GM12801 (cell line): Measurements from ENCODE around the gene SIGLEC8.

Source experiments
- TF ChIP-seq, protein P1 (sequence below): IDR thresholded peaks from one replicate; pipeline ENCODE4 v1.5.1; 2011; ENCODE audit warnings: control low read depth; ENCODE audit not compliant: insufficient read length; ENCODE audit errors: extremely low read depth

SIGLEC8 gene

DNA sequence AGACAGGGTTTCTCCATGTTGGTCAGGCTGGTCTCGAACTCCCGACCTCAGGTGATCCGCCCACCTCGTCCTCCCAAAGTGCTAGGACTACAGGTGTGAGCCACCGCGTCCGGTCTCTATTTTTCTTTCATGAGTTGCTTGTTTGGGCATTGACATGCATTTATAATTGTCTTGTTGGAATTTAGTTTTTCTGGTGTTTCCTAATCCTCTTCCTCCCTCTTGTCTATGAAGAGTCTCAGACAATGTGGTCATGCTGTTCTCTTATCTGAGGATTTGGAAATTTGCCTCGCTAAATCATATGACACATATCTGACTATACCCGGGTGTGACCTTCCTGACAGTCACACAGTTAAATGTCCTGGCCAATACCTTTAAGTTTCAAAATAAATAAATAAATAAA is 12.7 kb upstream of the SIGLEC8 start:
- TF ChIP-seq, protein P1, sequence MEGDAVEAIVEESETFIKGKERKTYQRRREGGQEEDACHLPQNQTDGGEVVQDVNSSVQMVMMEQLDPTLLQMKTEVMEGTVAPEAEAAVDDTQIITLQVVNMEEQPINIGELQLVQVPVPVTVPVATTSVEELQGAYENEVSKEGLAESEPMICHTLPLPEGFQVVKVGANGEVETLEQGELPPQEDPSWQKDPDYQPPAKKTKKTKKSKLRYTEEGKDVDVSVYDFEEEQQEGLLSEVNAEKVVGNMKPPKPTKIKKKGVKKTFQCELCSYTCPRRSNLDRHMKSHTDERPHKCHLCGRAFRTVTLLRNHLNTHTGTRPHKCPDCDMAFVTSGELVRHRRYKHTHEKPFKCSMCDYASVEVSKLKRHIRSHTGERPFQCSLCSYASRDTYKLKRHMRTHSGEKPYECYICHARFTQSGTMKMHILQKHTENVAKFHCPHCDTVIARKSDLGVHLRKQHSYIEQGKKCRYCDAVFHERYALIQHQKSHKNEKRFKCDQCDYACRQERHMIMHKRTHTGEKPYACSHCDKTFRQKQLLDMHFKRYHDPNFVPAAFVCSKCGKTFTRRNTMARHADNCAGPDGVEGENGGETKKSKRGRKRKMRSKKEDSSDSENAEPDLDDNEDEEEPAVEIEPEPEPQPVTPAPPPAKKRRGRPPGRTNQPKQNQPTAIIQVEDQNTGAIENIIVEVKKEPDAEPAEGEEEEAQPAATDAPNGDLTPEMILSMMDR: no peak

DNA sequence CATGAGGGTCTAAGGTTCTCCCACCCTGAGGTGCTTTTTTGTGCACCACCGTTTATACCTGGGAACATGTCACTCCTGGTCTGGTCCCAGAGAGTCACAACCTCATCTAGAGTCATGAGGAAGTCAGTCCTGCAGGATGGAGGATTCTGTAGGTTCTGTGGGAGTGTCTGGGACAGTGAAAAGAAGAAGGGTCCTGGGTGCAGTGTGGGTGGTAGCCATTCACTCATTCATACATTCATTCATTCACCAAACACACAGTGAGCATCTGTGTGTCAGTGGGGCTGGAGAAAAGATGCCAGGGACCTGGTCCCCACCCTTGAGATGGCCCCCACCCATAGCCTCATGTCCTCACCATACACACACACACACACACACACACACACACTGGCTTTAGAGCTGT is 11.4 kb upstream of the SIGLEC8 start:
- TF ChIP-seq, protein P1: no peak

DNA sequence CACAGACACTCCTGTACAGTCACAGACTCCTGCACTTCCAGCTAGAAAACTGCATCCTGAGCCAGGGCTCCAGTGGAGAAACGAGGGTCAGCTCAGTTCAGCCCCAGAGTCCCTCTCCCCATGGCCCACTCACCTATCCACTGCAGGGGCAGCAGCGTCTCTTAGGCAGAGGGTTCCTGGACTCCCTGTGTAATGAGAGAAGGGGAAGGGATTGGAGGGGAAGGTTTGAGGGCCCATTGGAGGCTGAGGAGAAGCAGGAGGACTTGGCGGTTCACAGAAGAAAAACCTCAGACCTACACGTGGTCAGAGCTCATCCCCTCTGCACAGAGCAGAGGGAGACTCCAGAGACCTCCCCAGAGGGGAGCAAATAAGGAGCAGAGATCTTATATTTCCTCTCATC is 10.9 kb upstream of the SIGLEC8 start:
- TF ChIP-seq, protein P1: no peak

DNA sequence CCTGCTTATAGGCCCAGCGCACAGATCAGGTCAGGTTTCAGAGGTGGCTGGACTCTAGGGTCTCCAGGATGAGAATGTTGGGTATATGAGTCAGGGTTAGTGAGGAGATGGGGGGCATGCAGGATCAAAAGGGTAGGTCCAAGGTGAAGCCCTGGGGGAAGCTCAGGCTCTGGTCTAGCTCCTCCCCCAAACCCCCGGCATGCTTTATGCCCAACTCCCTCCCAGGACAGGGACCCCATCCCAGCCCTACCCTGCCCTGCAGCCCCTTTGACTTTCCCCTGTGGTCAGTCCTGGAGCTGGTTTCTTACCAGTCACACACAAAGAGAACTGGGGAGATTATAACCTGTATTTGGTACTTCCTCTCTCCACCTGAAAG is 10.3 kb upstream of the SIGLEC8 start:
- TF ChIP-seq, protein P1: no peak

DNA sequence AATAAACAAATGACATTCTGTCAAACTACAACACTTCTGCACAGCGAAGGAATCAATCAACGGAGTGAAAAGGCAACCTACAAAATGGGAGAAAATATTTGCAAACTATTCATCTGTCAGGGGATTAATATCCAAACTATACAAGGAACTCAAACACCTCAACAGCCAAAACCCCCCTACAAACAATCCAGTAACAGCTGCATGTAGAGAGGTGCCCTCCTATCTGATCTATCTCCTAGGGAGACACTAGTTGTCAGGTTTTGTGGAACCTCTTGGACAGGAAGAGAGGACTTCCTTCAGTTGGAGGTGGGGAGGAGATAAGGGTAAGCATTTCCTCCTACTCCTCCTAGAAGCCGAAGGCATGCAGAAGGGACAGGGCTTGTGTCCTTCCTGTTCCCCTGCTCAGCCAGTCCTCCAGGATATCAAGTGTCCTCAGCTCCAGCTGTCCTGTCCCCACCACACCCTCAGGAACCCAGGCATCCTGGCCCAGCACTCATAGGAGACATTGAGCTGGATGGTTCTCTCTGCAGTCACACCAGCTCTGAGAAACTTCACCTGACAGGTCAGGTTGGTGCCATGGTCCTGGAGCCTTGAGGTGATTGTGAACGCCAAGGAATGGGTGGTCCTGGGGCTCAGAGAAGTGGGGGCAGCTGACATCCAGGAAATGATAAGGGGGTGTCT is 9.8 kb upstream of the SIGLEC8 start:
- TF ChIP-seq, protein P1: no peak

DNA sequence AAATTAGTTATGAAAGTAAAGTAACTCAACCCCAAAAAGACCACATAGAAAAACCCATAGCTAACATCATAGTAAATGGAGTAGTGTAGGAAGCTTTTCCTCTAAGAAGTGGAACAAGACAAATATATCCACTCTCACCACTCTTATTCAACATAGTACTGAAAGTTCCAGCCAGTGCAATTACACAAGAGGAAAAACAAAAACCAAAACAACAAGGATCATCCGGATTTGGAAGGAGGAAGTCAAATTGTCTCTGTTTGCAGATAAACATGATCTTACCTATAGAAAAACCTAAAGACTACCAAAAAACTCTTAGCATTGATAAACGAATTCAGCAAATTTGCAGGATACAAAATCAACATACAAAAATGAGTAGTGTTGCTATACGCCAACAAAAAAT is 8.5 kb upstream of the SIGLEC8 start:
- TF ChIP-seq, protein P1: no peak

DNA sequence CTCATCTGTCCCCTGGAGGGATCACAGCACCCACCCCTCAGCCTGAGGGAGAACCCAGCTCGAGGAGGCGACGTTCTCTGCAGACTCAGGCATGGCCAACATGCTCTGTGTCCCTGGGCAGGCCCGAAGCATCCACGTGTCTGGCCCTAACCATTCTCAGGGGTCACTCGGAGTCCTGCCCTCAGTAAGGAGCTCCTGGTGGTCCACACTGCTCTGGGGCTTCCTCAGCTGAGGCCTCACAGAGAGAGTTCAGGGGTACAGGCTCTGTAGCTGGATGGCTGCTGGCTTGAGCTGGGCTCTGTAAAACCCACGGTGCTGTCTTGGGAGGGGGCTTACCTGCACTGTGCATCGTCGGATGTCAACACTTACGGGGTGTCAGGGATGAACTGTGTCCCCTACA is 4.4 kb upstream of the SIGLEC8 start:
- TF ChIP-seq, protein P1: no peak

DNA sequence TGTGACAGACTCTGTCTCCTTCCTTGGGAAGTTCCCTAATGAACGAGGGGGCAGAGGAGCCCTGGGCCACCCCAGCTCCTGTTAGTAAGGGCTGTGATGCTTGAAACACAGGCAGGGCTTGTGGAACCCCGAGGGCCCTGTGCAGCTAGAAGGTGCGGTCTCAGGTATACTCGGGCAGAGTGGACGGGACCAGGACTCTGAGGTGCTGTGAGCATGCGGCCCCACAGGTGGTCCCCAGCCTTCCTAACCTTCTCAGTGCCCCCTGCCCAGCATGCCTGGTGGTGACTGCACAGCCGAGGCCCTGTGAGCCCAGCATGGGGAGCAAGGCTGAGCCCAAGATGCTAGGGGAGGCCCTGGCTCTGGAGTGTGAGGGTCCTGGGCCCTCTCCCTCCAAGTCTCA is 4.0 kb upstream of the SIGLEC8 start:
- TF ChIP-seq, protein P1: no peak
